GM23248 (cell line): ENCODE data around the gene UHMK1. TPM values are rescaled to one million over a fixed set of nuclear protein-coding genes. Genes with fewer than 3 reads are reported as not detected.
A peak's percentile ranks its signal among the peaks of the same experiment; 100 is the strongest.

Experiments used
- DNase-seq: peaks from one replicate; pipeline ENCODE4 v3.0.0-alpha.2; 2015
- H2AFZ ChIP-seq: fragments of 200-600 bp; sonication (generic); 2 replicates; pipeline ENCODE4 v1.6.1; 2016; ENCODE audit warnings: antibody characterized with exemption
- H3F3A ChIP-seq: fragments of 200-600 bp; sonication (generic); 2 replicates; pipeline ENCODE4 v1.6.1; 2016; ENCODE audit warnings: mild to moderate bottlenecking, antibody characterized with exemption, mixed run types; ENCODE audit not compliant: insufficient read depth
- H3K27ac ChIP-seq: fragments of 200-600 bp; sonication (generic); 2 replicates; pipeline ENCODE4 v1.5.1; 2016; ENCODE audit warnings: mild to moderate bottlenecking
- H3K27me3 ChIP-seq: fragments of 200-600 bp; sonication (generic); replicated peaks from 2 replicates; pipeline ENCODE4 v1.6.1; 2016; ENCODE audit warnings: mild to moderate bottlenecking; ENCODE audit not compliant: insufficient read depth
- H3K36me3 ChIP-seq: fragments of 200-600 bp; sonication (generic); 2 replicates; pipeline ENCODE4 v1.6.1; 2016; ENCODE audit warnings: low read depth, mild to moderate bottlenecking
- H3K4me1 ChIP-seq: fragments of 200-600 bp; sonication (generic); 2 replicates; pipeline ENCODE4 v1.6.1; 2016; ENCODE audit warnings: mild to moderate bottlenecking; ENCODE audit not compliant: insufficient read depth
- H3K4me2 ChIP-seq: fragments of 200-600 bp; sonication (generic); one replicate; pipeline ENCODE4 v1.6.1; 2016; ENCODE audit warnings: mild to moderate bottlenecking; ENCODE audit not compliant: unreplicated experiment
- H3K4me3 ChIP-seq: fragments of 200-600 bp; sonication (generic); 2 replicates; pipeline ENCODE4 v1.5.1; 2016; ENCODE audit warnings: mild to moderate bottlenecking
- H3K79me2 ChIP-seq: fragments of 200-600 bp; sonication (generic); 2 replicates; pipeline ENCODE4 v1.6.1; 2016; ENCODE audit warnings: mild to moderate bottlenecking; ENCODE audit not compliant: insufficient read depth
- H3K9ac ChIP-seq: fragments of 200-600 bp; sonication (generic); 2 replicates; pipeline ENCODE4 v1.6.1; 2016; ENCODE audit warnings: mild to moderate bottlenecking
- H3K9me2 ChIP-seq: fragments of 200-600 bp; sonication (generic); 2 replicates; pipeline ENCODE4 v1.6.1; 2016; ENCODE audit warnings: mixed run types, mild to moderate bottlenecking, moderate library complexity; ENCODE audit not compliant: insufficient read depth
- H3K9me3 ChIP-seq: fragments of 200-600 bp; sonication (generic); one replicate; pipeline ENCODE4 v1.6.1; 2017; ENCODE audit warnings: low read depth
- H4K20me1 ChIP-seq: fragments of 200-600 bp; sonication (generic); 2 replicates; pipeline ENCODE4 v1.6.0; 2016; ENCODE audit not compliant: insufficient read depth
- EZH2 ChIP-seq: fragments of 200-600 bp; sonication (generic); IDR thresholded peaks from 2 replicates; pipeline ENCODE4 v1.6.1; 2018; ENCODE audit warnings: antibody characterized with exemption, mild to moderate bottlenecking; ENCODE audit not compliant: insufficient read depth, poor library complexity, severe bottlenecking
- EZH2phosphoT487 ChIP-seq: fragments of 200-600 bp; sonication (generic); IDR thresholded peaks from 2 replicates; pipeline ENCODE4 v1.6.1; 2018; ENCODE audit warnings: antibody characterized with exemption, moderate library complexity, mild to moderate bottlenecking, low read depth; ENCODE audit not compliant: insufficient read depth
- WGBS, 2 experiments: methylation state at CpG; one replicate each; pipeline ENCODE4 v1.1.6; 2015 to 2017; ENCODE audit warnings: low lambda C conversion rate in 2 of 2, low coverage in 1 of 2; ENCODE audit errors: missing lambda C conversion rate in 2 of 2; 5-methylcytosine and 5-hydroxymethylcytosine counted together
- in situ Hi-C: fragments of 300-500 bp; cut with MboI; formaldehyde crosslinking; loops from 2 replicates; pipeline ENCODE4 v1.15.0; 2020
- polyA plus RNA-seq: library from polyadenylated mRNA; unstranded; fragments of >200 nt; fragmentation: Nextera tagmentation; extraction: Ambion mirVana; gene quantifications from 2 replicates; pipeline ENCODE4 v1.2.1, GENCODE V29; 2016
- total RNA-seq: library from RNA; depleted of rRNA; stranded (reverse); fragments of >200 nt; shearing (Covaris generic); gene quantifications from 2 replicates; pipeline ENCODE4 v1.2.3, GENCODE V29; 2014

The UHMK1 gene
- total and polyA plus RNA-seq, 2 experiments from 2014 or later = 20.1 to 60.6 TPM

GRCh38 chr1:162560303-162561036 is 62.9 kb downstream of the UHMK1 start:
- Histone ChIP-seq H3K9me3 (no peaks in the 10 kb centered on the region), H3F3A (peaks cover 41% of the 10 kb centered on the region), H3K9me2 (no peaks in the 10 kb centered on the region), H3K4me3 (peak overlapping the region; percentile 81), H3K9ac (peak overlapping the region; percentile 97), H3K27me3 (no peaks in the 10 kb centered on the region), H2AFZ (peak overlapping the region; percentile 60), H3K27ac (peak overlapping the region; percentile 98), H3K79me2 (peaks cover 39% of the 10 kb centered on the region), H3K4me1 (peaks cover 15% of the 10 kb centered on the region), H3K4me2 (peak overlapping the region; percentile 74), H4K20me1 (peaks cover 17% of the 10 kb centered on the region; the same call in 1 of the 2 replicates), H3K36me3 (peaks cover 4% of the 10 kb centered on the region; the same call in 1 of the 2 replicates)
- in situ Hi-C loops = no loop called here
- WGBS, 2 experiments = 44 to 49% methylated on average over 9 of the region's 9 CpGs
- TF ChIP-seq EZH2phosphoT487 = no peak
- DNase-seq = no peak

- Histone ChIP-seq H3K9me3 (no peaks in the 10 kb centered on the region), H3K79me2 (peaks cover 45% of the 10 kb centered on the region), H3K4me2 (peak overlapping the region; percentile 74), H3K36me3 (peaks cover 9% of the 10 kb centered on the region; the same call in 1 of the 2 replicates), H4K20me1 (peaks cover 19% of the 10 kb centered on the region; the same call in 1 of the 2 replicates), H3K9me2 (no peaks in the 10 kb centered on the region), H3K4me1 (peaks cover 22% of the 10 kb centered on the region), H3K9ac (peak overlapping the region; percentile 97), H3K4me3 (peak overlapping the region; percentile 88), H3K27me3 (no peaks in the 10 kb centered on the region), H2AFZ (peak overlapping the region; percentile 60), H3F3A (peaks cover 47% of the 10 kb centered on the region), H3K27ac (peak overlapping the region; percentile 98)
- 1 to 2% methylated on average over 22 to 33 of the region's 53 CpGs for WGBS, 2 experiments
- in situ Hi-C loops = no loop called here
- peak; percentile 99 for DNase-seq
- TF ChIP-seq EZH2 (no peak), EZH2phosphoT487 (no peak)
Observed at GRCh38 chr1:162561037-162561615, 63.5 kb downstream of the UHMK1 start.

DNA sequence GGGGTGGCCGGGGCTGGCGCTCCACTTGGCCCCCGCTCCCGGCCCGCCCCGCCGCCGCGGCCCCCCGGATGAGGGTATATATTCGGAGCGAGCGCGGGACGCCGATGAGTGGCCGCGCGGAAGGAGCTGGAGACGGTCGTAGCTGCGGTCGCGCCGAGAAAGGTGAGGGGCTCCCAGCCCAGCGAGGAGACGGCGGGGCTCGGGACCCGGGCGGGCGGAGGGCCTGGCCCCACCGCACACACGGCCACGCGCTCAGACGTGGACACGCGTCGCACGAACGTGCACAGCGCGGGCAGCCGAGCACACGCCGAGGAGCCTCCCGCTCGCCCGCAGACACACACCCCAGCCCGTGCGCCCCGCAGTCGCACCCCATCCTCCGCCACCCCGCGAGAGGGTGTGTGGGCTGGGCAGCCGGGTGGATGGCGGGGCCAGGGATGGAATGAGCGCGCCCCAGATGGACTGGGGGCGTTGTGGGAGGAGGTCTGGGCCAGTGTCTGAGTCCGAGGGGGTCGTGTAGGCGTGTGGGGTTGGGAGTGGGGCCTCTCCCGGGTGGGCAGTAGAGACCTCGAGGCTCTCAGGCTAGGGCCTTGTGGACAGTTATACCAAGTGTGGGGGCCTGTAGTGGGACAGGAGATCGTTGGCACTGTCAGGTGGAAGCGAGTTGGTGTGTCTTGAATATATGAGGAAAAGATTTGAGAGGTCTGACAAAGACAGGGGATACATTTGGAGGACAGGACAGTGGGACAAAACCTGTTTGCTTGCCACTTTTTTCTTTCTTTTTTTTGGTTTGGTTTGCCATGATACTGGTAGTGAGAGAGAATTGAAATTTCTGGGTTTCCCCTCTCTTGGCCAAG is 64.2 kb downstream of the UHMK1 start, which contains the start of gene UAP1:
TSS of gene UAP1 (plus strand) at position 107 of the 854 bp plus-strand sequence. CDS start 4,347 bp downstream, outside the sequence.
- H3K4me1 ChIP-seq = peaks cover 27% of the 10 kb centered on the region
- H3K9me2 ChIP-seq = no peaks in the 10 kb centered on the region
- DNase-seq = peak; percentile 61
- in situ Hi-C loops = no loop called here
- peak within 1 kb of the TSS; percentile 97 for H3K9ac ChIP-seq
- peak within 1 kb of the TSS; percentile 88 for H3K4me3 ChIP-seq
- WGBS, 2 experiments = 0 to 2% methylated on average over 37 to 61 of the region's 69 CpGs
- no peaks in the 10 kb centered on the region for H3K9me3 ChIP-seq
- H3K27me3 ChIP-seq = no peaks in the 10 kb centered on the region
- peaks cover 20% of the 10 kb centered on the region; the same call in 1 of the 2 replicates for H4K20me1 ChIP-seq
- peak within 1 kb of the TSS; percentile 60 for H2AFZ ChIP-seq
- H3F3A ChIP-seq = peaks cover 55% of the 10 kb centered on the region
- peaks cover 52% of the 10 kb centered on the region for H3K79me2 ChIP-seq
- H3K27ac ChIP-seq = peak within 1 kb of the TSS; percentile 98
- H3K36me3 ChIP-seq = peaks cover 16% of the 10 kb centered on the region
- TF ChIP-seq EZH2 (no peak), EZH2phosphoT487 (no peak)
- H3K4me2 ChIP-seq = peak within 1 kb of the TSS; percentile 87

- H3K4me1 ChIP-seq = peaks cover 33% of the 10 kb centered on the region
- H3K27ac ChIP-seq = peak overlapping the region; percentile 98
- H3K9ac ChIP-seq = peak overlapping the region; percentile 97
- H3K4me3 ChIP-seq = peak overlapping the region; percentile 88
- H4K20me1 ChIP-seq = peaks cover 26% of the 10 kb centered on the region; the same call in 1 of the 2 replicates
- peak overlapping the region; percentile 87 for H3K4me2 ChIP-seq
- H3K9me2 ChIP-seq = no peaks in the 10 kb centered on the region
- H3K36me3 ChIP-seq = peaks cover 22% of the 10 kb centered on the region
- H3F3A ChIP-seq = peaks cover 61% of the 10 kb centered on the region
- TF ChIP-seq EZH2 = no peak
- WGBS, 2 experiments = 0% methylated on average over 5 of the region's 5 CpGs
- H3K27me3 ChIP-seq = no peaks in the 10 kb centered on the region
- in situ Hi-C loops = no loop called here
- H3K79me2 ChIP-seq = peaks cover 58% of the 10 kb centered on the region
- no peaks in the 10 kb centered on the region for H3K9me3 ChIP-seq
- H2AFZ ChIP-seq = no peak overlapping the region
- peak; percentile 89 for DNase-seq
Observed at GRCh38 chr1:162562470-162562828, 64.8 kb downstream of the UHMK1 start.
